ENCODE results near the gene UPK2. TPM values are rescaled to one million over a fixed set of nuclear protein-coding genes. Genes with fewer than 3 reads are reported as not detected.
A peak's percentile ranks its signal among the peaks of the same experiment; 100 is the strongest.

UPK2 gene
- total and polyA plus RNA-seq, 2 of the 13 experiments (the other 11 are each of a cell fraction or from before 2014, with no cell fraction given): not detected

DNA sequence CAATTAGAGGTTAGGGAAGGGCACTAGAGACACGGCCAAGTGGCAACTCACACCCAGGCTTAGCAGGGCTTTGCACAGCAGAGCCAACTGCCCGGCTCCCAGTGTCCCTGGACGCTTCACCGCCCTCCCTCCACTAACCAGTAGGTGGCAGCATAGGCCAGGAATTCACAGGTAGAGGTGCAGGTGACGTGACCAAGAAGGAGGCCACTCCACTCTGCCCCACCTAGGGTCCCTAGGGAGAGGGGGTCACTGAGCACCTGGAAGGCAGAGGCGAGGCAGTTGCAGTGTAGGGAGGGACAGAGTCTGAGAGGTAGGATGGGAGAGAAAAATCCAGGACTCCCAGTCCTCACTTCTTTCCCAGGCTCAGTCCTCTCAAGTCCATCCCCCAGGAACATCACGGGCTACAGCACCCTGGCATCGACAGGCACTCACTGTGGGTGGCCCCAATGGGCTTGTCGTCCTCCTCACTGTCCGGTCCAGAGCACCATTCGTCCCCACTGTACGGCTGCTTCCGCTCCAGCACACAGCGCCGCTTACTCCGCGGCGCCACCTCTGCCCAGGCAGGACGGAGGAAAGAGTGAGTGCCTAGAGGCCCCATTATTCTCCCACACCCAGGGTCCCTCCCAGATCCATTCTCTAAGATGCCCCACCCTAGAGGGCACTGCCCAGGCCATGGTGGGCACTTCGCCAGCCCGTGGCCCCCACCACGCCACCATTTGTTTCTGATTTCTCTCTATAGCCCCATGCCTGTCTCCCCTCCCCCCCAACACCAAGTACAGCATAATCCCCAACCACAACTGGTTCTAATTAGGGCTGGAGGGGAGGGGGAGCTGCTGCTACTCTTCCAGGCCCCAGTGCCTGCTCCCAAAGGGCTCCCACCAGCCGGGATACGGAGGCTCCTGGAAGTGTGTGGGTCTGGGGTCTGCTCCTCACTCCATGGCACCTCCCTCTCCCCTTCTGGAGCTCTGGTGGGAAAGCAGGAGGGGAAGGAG, 48.8 kb upstream of the UPK2 start:
- ATAC-seq (peak; percentile 46), DNase-seq (ENCODE audit: low spot score) (peak; percentile 73), FAIRE-seq (peak; percentile 77)
- CTCF ChIA-PET (ENCODE audit: low intra/inter-chr PET ratio, low total read pairs): interaction anchor here (2.3 to 9.1 kb wide), 2 partner anchors 20 to 49 kb away, joined by 38 to 188 read pairs; partner anchors contain the start of genes BCL9L and UPK2
- intact Hi-C loops (cut with micrococcal nuclease; ENCODE audit: unreplicated experiment): loop anchor here (1.0 kb wide), 2 partner anchors 23 to 49 kb away; partner anchors contain the start of gene UPK2
- Histone ChIP-seq H3K4me3 (replicated peaks in 1 of 3; ENCODE audit: insufficient read depth in 1 of 3, low read depth in 2 of 3, low read length in 3 of 3) (no peak overlapping the region), H3K4me2 (ENCODE audit: low read depth, low read length) (no peak overlapping the region), H3K36me3 (replicated peaks in 1 of 2; ENCODE audit: control insufficient read depth in 1 of 2, insufficient read depth in 2 of 2, low read length in 2 of 2) (peaks cover 9 to 33% of the 10 kb centered on the region in 2 experiments; a peak in 3 of 5 replicates), H3K9ac (ENCODE audit: insufficient read depth, low read depth, low read length) (no peak overlapping the region), H3K4me1 (ENCODE audit: insufficient read depth, low read length) (peaks cover 44% of the 10 kb centered on the region), H2AFZ (ENCODE audit: low read length) (no peak overlapping the region), H4K20me1 (ENCODE audit: insufficient read depth, low read length) (no peaks in the 10 kb centered on the region), H3K27ac (ENCODE audit: extremely low read length, insufficient read depth, low read length) (no peak overlapping the region), H3K27me3 (ENCODE audit: control insufficient read depth in 1 of 2, insufficient read depth in 2 of 2, low read length in 2 of 2) (no peaks in the 10 kb centered on the region; a peak in 1 of 5 replicates), H3K79me2 (ENCODE audit: insufficient read depth, low read length) (peaks cover 2% of the 10 kb centered on the region), H3K9me3 (ENCODE audit: low read length) (no peaks in the 10 kb centered on the region)
- 86% methylated on average over 20 of the region's 24 CpGs for WGBS (ENCODE audit: low lambda C conversion rate)
- POLR2A ChIA-PET: no interaction called here
- in situ Hi-C loops (cut with HindIII; ENCODE audit: extremely low pct_ligation_motif_present, low pct_unique_long_range_greater_than_20kb): no loop called here
- BruUV-seq (replicated peaks): no TSS peak
- TF ChIP-seq ATF4 (CRISPR knock-in tag; IDR thresholded peaks at IDR 0.05) (no peak), RERE (CRISPR knock-in tag; IDR thresholded peaks at IDR 0.05; ENCODE audit: low read depth) (no peak), ZNF747 (CRISPR knock-in tag; IDR thresholded peaks at IDR 0.05; ENCODE audit: borderline replicate concordance) (no peak), ZHX1 (CRISPR knock-in tag; IDR thresholded peaks at IDR 0.05; ENCODE audit: low read depth) (no peak), ZNF724P (CRISPR knock-in tag; IDR thresholded peaks at IDR 0.05; ENCODE audit: borderline replicate concordance) (no peak), MIER2 (CRISPR knock-in tag; IDR thresholded peaks at IDR 0.05) (0 out of 2 replicates have a peak, but pooled peaks have one; percentile 32), FOXA1 (IDR thresholded peaks at IDR 0.05) (no peak), FOXA1 (CRISPR knock-in tag; IDR thresholded peaks at IDR 0.05) (peak; percentile 24; the same call in 1 of the 2 replicates), ZNF644 (CRISPR knock-in tag; IDR thresholded peaks at IDR 0.05; ENCODE audit: low read depth) (no peak), CHD2 (IDR thresholded peaks at IDR 0.05; ENCODE audit: low read depth, low read length) (no peak), TBP (CRISPR knock-in tag; IDR thresholded peaks at IDR 0.05) (no peak), ZNF331 (CRISPR knock-in tag; IDR thresholded peaks at IDR 0.05) (0 out of 2 replicates have a peak, but pooled peaks have one; percentile 40), NFKB2 (CRISPR knock-in tag; IDR thresholded peaks at IDR 0.05; ENCODE audit: borderline replicate concordance) (no peak)

Measured in HepG2 (cell line).